Measurements from ENCODE around the gene PPA2.

DNA sequence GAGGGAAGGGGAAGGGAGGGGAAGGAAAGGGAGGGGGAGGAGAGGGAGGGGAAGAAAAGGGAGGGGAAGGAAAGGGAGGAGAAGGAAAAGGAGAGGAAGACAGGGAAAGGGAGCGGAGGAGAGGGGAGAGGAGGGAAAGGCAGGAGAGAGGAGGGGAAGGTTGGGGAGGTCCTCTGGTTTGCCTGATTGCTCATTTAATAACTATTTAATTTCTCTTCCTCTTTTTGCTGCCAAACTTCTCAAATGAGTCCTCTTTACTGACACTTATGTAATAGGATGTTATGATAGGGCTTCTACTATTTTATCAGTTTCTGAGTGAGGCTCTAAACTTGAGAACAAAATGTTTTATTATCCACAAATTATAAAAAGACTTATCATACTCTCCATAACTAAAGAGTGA is 35.4 kb upstream of the PPA2 start:
- TF ChIP-seq CTCF (IDR thresholded peaks at IDR 0.05) (no peak), POLR2A (IDR thresholded peaks at IDR 0.05) (no peak)

Measured in adrenal gland (tissue), 5 donors.